ENCODE data around the gene SLC25A6. TPM values are rescaled to one million over a fixed set of nuclear protein-coding genes. Genes with fewer than 3 reads are reported as not detected.
A peak's percentile ranks its signal among the peaks of the same experiment; 100 is the strongest.
"Not testable (repeated sequence)": the region's sequence is repeated elsewhere in the genome, so short reads cannot be mapped to it uniquely, and the experiment has no call there.

Gene SLC25A6
- polyA plus RNA-seq, 1 donor from 2014 or later, result 184 TPM

DNA sequence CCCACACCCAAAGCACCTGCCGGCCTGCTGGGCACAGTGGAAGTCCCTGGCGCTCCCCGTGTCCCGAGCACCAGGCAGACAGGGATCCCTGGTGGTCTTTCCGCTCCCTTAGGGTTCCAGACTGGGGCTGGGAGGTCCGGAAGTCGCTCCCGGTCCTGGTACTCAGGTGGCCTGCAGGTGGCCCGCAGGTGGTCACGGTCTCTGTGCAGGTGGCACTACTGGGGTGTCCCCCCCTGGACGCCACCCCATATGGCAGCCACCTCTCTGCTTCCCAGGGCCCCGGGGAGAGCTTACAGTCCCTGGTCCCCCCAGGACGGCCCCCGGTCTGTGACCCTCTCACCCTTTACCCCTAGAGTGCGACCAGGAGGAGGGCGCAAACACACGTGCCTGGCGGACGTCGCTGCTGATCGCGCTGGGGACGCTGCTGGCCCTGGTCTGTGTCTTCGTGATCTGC lies 13.6 kb downstream of the SLC25A6 start:
- Histone ChIP-seq H3K4me2 (ENCODE audit: low read length) (no peak overlapping the region), H3K9me3 (ENCODE audit: low read length) (no peaks in the 10 kb centered on the region), H2AFZ (ENCODE audit: low read depth, low read length) (no peak overlapping the region), H3K27me3 (ENCODE audit: insufficient read depth, low read depth, low read length) (no peaks in the 10 kb centered on the region), H3K79me2 (replicated peaks; ENCODE audit: insufficient read depth, low read length) (no peaks in the 10 kb centered on the region), H3K4me3 (ENCODE audit: low read length) (no peak overlapping the region), H3K9me2 (ENCODE audit: insufficient read depth, low read length) (no peaks in the 10 kb centered on the region), H4K20me1 (ENCODE audit: insufficient read depth) (no peaks in the 10 kb centered on the region), H3K27ac (ENCODE audit: low read length) (no peak overlapping the region), H3F3A (ENCODE audit: insufficient read depth, low read length, poor library complexity, severe bottlenecking) (no peaks in the 10 kb centered on the region), H3K36me3 (ENCODE audit: insufficient read depth, low read length) (no peaks in the 10 kb centered on the region), H3K9ac (ENCODE audit: low read length) (no peak overlapping the region)
- TF ChIP-seq SMC3 (conservative IDR thresholded peaks at IDR 0.05; ENCODE audit: poor library complexity), result no peak
- peak; percentile 22 for TF ChIP-seq POLR2AphosphoS5 (IDR thresholded peaks at IDR 0.05)

DNA sequence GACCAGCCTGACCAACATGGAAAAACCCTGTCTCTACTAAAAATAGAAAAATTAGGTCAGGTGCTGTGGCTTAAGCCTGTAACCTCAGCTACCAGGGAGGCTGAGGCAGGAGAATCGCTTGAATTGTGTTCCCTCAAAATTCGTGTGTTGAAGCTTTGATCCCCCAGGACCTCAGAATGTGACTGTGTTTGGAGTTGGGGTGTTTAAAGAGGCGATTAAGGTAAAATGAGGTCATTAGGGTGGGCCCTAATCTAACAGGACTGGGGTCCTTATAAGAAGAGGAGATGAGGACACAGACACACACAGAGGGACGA lies 23.6 kb downstream of the SLC25A6 start:
- Histone ChIP-seq H3K27me3 (ENCODE audit: insufficient read depth, low read depth, low read length) (no peaks in the 10 kb centered on the region), H4K20me1 (ENCODE audit: insufficient read depth) (no peaks in the 10 kb centered on the region), H3K36me3 (ENCODE audit: insufficient read depth, low read length) (no peaks in the 10 kb centered on the region), H3K4me3 (ENCODE audit: low read length) (no peak overlapping the region), H3K79me2 (replicated peaks; ENCODE audit: insufficient read depth, low read length) (no peaks in the 10 kb centered on the region), H3K9me2 (ENCODE audit: insufficient read depth, low read length) (no peaks in the 10 kb centered on the region), H2AFZ (ENCODE audit: low read depth, low read length) (no peak overlapping the region), H3K4me2 (ENCODE audit: low read length) (no peak overlapping the region), H3K9ac (ENCODE audit: low read length) (no peak overlapping the region), H3K27ac (ENCODE audit: low read length) (no peak overlapping the region), H3F3A (ENCODE audit: insufficient read depth, low read length, poor library complexity, severe bottlenecking) (no peaks in the 10 kb centered on the region), H3K9me3 (ENCODE audit: low read length) (no peaks in the 10 kb centered on the region)
- TF ChIP-seq POLR2AphosphoS5 (IDR thresholded peaks at IDR 0.05) (no peak), EP300 (conservative IDR thresholded peaks at IDR 0.05; ENCODE audit: poor library complexity, severe bottlenecking) (no peak), EZH2 (IDR thresholded peaks at IDR 0.05; ENCODE audit: borderline replicate concordance, insufficient read depth, low read length, poor library complexity, severe bottlenecking) (no peak), RAD21 (conservative IDR thresholded peaks at IDR 0.05) (no peak), TAF1 (IDR thresholded peaks at IDR 0.05; ENCODE audit: low read depth) (no peak), SMC3 (conservative IDR thresholded peaks at IDR 0.05; ENCODE audit: poor library complexity) (no peak), MXI1 (conservative IDR thresholded peaks at IDR 0.05; ENCODE audit: poor library complexity, severe bottlenecking) (no peak)
- TF ChIP-seq, protein P1, sequence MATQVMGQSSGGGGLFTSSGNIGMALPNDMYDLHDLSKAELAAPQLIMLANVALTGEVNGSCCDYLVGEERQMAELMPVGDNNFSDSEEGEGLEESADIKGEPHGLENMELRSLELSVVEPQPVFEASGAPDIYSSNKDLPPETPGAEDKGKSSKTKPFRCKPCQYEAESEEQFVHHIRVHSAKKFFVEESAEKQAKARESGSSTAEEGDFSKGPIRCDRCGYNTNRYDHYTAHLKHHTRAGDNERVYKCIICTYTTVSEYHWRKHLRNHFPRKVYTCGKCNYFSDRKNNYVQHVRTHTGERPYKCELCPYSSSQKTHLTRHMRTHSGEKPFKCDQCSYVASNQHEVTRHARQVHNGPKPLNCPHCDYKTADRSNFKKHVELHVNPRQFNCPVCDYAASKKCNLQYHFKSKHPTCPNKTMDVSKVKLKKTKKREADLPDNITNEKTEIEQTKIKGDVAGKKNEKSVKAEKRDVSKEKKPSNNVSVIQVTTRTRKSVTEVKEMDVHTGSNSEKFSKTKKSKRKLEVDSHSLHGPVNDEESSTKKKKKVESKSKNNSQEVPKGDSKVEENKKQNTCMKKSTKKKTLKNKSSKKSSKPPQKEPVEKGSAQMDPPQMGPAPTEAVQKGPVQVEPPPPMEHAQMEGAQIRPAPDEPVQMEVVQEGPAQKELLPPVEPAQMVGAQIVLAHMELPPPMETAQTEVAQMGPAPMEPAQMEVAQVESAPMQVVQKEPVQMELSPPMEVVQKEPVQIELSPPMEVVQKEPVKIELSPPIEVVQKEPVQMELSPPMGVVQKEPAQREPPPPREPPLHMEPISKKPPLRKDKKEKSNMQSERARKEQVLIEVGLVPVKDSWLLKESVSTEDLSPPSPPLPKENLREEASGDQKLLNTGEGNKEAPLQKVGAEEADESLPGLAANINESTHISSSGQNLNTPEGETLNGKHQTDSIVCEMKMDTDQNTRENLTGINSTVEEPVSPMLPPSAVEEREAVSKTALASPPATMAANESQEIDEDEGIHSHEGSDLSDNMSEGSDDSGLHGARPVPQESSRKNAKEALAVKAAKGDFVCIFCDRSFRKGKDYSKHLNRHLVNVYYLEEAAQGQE (IDR thresholded peaks at IDR 0.05; ENCODE audit: borderline replicate concordance), result no peak
- TF ChIP-seq, protein P2, sequence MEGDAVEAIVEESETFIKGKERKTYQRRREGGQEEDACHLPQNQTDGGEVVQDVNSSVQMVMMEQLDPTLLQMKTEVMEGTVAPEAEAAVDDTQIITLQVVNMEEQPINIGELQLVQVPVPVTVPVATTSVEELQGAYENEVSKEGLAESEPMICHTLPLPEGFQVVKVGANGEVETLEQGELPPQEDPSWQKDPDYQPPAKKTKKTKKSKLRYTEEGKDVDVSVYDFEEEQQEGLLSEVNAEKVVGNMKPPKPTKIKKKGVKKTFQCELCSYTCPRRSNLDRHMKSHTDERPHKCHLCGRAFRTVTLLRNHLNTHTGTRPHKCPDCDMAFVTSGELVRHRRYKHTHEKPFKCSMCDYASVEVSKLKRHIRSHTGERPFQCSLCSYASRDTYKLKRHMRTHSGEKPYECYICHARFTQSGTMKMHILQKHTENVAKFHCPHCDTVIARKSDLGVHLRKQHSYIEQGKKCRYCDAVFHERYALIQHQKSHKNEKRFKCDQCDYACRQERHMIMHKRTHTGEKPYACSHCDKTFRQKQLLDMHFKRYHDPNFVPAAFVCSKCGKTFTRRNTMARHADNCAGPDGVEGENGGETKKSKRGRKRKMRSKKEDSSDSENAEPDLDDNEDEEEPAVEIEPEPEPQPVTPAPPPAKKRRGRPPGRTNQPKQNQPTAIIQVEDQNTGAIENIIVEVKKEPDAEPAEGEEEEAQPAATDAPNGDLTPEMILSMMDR (IDR thresholded peaks at IDR 0.05; ENCODE audit: poor library complexity, severe bottlenecking), result no peak

DNA sequence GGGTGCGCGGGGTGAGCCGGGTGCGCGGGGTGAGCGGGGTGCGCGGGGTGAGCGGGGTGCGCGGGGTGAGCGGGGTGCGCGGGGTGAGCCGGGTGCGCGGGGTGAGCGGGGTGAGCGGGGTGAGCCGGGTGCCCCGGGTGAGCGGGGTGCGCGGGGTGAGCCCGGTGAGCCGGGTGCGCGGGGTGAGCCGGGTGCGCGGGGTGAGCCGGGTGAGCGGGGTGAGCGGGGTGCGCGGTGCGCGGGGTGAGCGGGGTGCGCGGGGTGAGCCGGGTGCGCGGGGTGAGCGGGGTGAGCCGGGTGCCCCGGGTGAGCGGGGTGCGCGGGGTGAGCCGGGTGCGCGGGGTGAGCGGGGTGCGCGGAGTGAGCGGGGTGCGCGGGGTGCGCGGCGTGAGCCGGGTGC lies 25.6 kb downstream of the SLC25A6 start:
- not testable (repeated sequence) for H3K9ac ChIP-seq (ENCODE audit: low read length); H3K36me3 ChIP-seq (ENCODE audit: insufficient read depth, low read length); H3K9me2 ChIP-seq (ENCODE audit: insufficient read depth, low read length)

More for the DNA sequence above, 25.6 kb downstream of the SLC25A6 start:
- H3K27me3 ChIP-seq (ENCODE audit: insufficient read depth, low read depth, low read length); H3K4me2 ChIP-seq (ENCODE audit: low read length); H4K20me1 ChIP-seq (ENCODE audit: insufficient read depth); H3K27ac ChIP-seq (ENCODE audit: low read length); H3F3A ChIP-seq (ENCODE audit: insufficient read depth, low read length, poor library complexity, severe bottlenecking); H3K79me2 ChIP-seq (replicated peaks; ENCODE audit: insufficient read depth, low read length); H3K9me3 ChIP-seq (ENCODE audit: low read length); H3K4me3 ChIP-seq (ENCODE audit: low read length); H2AFZ ChIP-seq (ENCODE audit: low read depth, low read length): not testable (repeated sequence)
